GM10266 (cell line): Measurements from ENCODE around the gene TP73.

Source experiments
- DNase-seq: peaks from one replicate; pipeline ENCODE4 v3.0.0; 2012; ENCODE audit errors: extremely low spot score
- CTCF ChIP-seq: IDR thresholded peaks from 2 replicates; pipeline ENCODE4 v1.5.1; 2012; ENCODE audit warnings: mild to moderate bottlenecking, low read depth; ENCODE audit not compliant: control insufficient read depth, insufficient read depth; ENCODE audit errors: missing control alignments

TP73 gene

GRCh38 chr1:3772027-3772714, 119.9 kb downstream of the TP73 start:
- no peak for TF ChIP-seq CTCF
- DNase-seq: peak; percentile 100

- no peak for DNase-seq
- TF ChIP-seq CTCF: no peak
Observed at GRCh38 chr1:3772715-3773571, 120.6 kb downstream of the TP73 start, which contains the start of gene SMIM1. SMIM1 (plus strand) TSS chr1:3772749; CDS start chr1:3775374, 2,625 bp downstream.

- no peak for TF ChIP-seq CTCF
Observed at GRCh38 chr1:3773572-3774275, 121.4 kb downstream of the TP73 start.

GRCh38 chr1:3774276-3774945, 122.1 kb downstream of the TP73 start:
- no peak for DNase-seq
- no peak for TF ChIP-seq CTCF

More at GRCh38 chr1:3773572-3774275, 121.4 kb downstream of the TP73 start:
- DNase-seq: no peak

- TF ChIP-seq CTCF: no peak
- DNase-seq: no peak
Observed at GRCh38 chr1:3774946-3775489, 122.7 kb downstream of the TP73 start.

GRCh38 chr1:3775490-3776230, 123.3 kb downstream of the TP73 start:
- TF ChIP-seq CTCF: peak; percentile 64
- peak; percentile 80 for DNase-seq
